Measurements from ENCODE around the gene CENPM.

CENPM gene

DNA sequence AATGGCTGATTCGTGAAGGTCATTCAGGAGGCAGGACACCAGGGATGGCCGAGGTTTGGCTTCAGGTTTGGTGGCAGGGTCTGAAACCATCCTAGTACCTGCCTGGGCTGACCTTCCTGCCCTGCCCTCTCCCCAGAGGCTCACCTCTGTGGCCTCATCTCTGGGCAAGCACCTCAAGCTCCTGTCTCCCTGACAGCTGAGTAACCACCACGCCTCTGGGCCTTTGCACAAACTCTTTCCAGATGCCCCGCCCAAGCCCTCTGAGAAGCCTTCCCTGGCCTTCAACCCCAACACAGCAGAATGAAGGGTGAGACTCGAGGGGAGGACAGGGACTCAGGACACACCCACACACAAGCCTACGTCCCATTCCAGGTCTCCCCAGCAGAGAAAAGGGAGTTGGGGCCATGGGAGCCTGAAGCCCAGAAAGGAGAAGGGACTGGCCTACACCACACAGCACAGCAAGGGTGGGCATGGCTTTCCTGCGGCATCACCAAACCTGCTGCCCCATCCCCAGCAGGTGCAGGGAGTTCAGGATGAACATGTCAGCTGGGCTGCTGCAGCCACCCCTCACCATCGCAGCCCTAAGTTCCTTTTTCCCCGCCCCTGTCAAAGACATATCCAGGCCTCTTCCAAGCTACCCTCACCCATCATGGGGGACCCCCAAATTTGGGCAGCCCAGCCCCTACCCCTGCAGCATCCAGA lies 34.5 kb downstream of the CENPM start:
- no peak for DNase-seq

DNA sequence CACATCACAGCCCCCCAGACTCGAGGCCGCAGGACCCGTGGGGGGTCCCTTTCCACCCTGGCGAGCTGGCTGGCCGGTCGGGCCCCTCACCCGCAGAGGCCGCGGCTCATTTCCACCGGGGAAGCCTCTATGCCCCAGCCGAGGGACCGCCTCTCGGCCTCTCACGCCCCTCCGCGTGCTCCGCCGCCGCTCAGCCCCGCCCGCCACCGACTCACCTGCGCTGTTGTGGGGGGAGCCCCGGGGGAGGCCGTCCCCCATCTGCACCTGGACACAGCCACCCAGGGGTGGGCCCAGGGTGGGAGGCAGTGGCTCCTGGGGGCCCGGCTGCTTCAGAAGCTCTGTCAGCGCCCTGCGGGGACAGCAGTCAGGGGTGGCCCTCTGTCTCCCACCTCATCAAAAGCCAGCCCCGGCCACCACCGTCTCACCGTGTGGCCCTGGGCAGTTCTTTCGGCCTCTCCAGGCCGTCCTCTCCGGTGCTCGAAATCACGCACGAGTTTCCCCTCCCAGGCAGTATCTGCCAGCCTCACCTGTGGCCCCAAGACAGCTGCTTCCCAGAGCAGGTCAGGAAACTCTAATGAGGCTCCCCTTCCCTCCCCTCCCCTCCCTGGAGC lies 35.8 kb downstream of the CENPM start:
- DNase-seq = no peak

DNA sequence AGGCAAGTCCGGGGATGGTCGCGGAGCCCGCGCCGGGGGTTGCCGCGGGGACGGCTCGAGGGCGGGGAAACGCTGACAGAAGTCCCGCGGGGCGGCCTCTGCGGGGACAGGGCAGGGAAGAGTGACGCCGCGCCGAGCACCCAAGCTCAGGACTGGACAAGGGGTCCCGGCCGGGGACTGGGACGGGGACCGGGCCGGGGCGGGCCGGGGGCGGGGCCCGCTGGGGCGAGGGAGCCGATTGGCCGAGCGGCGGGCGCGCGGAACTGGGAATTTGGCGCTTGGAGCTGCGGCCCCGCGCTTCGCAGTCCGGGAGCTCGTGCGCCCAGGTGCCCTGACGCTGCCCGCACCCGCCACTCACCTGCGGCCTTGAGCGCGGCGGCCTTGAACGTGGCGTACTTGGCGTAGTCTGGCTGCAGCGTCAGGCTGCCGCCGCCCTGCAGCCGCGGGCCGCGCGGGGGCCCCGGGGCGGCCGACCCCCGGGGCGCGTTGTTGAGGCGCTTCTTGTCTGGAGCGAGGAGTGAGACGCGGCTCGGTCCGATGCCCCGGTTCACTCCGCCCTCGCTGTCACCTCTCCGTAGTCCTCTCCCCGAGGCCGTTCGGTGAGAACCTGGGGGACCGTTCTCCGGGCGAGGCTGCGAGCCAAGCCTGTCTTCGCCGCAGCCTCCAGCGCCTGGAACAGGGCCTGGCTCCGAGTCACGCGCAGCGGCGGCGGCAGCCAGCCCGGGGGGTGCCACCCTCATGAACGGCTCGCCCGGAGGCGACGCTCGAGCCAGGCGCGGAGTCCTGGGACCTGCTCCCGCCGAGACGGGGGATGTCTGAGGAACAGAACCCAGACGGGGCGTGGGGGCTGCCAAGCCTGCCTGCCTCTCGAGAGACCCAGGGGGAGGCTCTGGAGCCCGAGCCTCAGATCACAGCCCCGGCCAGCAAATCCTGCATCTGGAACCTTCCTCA lies 36.6 kb downstream of the CENPM start:
- no peak for DNase-seq

DNA sequence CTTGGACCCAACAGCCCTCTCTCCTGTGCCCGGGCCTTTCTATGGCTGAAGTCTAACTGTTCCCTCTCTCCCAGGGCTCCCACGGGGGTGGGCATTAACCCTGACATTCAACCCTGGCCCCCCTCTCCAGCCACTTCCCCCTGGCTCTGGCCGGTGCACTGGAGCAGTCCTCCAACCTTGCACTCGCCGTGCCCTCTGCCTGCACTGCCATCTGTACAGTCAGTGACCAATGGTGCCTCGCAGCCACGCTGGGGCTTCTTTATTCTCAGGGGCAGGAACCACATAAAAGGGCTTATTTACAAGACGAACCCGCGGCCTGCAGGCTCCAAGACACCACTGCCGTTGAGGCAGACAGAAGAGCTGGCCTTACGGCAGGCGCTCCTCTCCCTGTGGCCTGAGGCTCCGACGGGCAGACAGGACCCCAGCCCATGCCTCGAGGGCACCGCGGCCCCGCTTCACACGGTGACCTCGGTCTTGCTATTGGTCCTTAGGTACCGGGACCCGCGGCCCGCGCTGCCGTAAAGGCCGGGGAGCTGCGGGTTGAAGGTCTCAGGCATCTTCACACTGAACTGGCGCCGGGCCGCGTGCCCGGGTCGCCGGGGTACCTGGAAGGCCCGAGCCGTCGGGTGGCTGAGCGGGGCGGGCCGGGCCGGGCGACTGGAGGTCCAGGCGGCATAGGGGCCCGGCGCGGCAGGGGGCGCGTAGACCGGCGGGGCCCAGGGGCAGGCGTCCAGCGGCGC lies 37.5 kb downstream of the CENPM start:
- no peak for DNase-seq

GRCh38 chr22:41908411-41909309 lies 38.3 kb downstream of the CENPM start:
- no peak for DNase-seq

GRCh38 chr22:41907436-41908401 lies 39.2 kb downstream of the CENPM start:
- DNase-seq = no peak

GRCh38 chr22:41906822-41907221 lies 40.1 kb downstream of the CENPM start:
- no peak for DNase-seq

- DNase-seq = no peak
These were observed 41.3 kb downstream of the CENPM start for GRCh38 chr22:41905411-41906202.

- no peak for DNase-seq
These were observed 42.2 kb downstream of the CENPM start for GRCh38 chr22:41904450-41905410.

DNA sequence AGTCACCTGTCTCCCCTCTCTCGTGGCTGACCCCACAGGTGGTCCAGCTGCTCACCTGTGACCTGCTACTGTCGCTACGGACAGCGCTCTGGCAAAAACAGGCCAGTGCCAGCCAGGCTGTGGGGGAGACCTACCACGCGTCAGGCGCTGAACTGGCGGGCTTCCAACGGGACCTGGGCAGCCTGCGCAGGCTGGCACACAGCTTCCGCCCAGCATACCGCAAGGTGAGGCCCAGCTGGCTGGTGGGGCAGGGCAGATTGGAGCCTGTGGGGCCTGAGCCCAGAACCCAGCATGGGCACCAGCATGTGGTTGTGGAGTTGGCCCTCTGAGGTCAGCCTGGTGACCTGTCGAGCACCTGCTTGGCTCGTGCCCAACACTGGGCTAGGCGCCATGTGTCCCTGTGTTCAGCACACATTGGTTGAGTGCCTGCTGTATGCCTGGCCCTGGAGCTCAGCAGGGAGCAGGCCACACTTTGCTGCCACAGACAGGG lies 44.0 kb downstream of the CENPM start:
- DNase-seq = no peak

DNA sequence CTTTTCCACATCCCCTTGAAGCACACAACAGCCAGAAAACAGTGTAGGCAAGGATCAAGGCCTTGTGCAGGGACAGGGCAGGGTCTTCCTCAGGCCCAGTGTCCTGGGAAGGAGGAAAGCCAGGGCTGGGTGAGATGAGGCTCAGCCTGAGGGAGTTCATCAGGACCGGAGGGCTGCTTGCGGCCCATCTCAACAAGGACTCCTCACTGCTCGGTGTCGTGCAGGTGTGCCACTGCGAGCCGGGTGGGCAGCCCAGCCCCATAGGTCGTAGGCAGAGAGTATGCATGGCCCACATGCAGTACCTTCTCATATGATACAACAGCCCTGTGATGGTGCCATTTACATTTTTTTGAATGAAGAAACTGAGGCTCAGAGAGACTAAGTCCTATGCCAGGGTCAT lies 44.9 kb downstream of the CENPM start:
- no peak for DNase-seq

GRCh38 chr22:41900652-41901312 lies 46.2 kb downstream of the CENPM start:
- no peak for DNase-seq

DNA sequence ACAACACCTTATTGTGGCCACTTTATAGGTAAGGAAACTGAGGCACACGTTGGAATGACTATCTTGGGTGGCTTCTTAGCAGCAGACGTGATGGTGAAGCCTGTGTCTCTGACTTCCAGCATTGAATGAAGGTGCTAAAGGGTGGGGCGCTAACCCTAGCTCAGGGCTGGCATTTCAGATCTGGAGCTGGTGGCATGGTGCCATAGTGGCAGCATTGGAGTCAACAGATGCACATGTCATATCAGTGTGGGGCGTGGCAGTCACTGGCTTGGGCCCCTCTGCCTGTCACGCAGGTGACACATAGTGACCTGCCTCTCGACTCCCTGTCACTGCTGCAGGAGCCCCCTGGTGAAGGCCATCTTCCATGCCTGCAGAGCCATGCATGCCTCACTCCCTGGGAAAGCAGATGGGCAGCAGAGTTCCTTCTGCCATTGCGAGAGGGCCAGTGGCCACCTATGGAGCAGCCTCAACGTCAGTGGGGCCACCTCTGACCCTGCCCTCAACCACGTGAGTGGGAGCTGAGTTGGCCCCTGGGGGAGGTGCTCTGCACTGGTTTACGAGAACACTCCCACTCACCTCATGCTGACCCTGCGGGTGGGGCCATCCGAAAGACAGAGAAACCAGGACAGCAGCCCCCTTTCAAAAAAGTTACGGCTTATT lies 46.8 kb downstream of the CENPM start:
- no peak for DNase-seq

DNA sequence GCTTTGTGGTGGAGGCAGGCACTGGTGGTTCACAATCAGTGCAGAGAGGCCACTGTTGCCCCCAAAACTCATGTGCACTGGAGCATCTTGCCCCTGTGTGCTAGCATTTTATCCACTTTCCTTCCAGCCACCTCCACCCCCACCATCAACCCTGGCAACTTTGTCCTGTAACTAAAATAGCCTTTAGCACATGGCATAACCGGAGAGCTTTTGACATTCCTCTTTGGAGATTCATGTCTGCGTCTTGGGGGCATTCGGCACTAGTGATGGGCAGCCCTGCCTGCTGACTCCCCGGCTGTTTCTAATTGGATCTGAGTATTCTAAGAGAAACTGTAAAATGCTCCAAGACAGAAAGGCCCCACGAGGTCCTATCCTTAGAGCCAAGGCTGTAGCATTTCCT lies 47.8 kb downstream of the CENPM start:
- no peak for DNase-seq

GRCh38 chr22:41898645-41899044 lies 48.3 kb downstream of the CENPM start:
- DNase-seq = no peak

GRCh38 chr22:41893591-41894375 lies 53.2 kb downstream of the CENPM start:
- DNase-seq = no peak

Measured in GOT3 (cell line).